GM21381 (cell line): ENCODE data around the gene USP3.

Experiments used
- ATAC-seq: cut with Tn5 transposase; IDR thresholded peaks from one replicate; pipeline ENCODE4 v1.9.1; 2021; ENCODE audit warnings: mild to moderate bottlenecking, moderate library complexity; ENCODE audit not compliant: unreplicated experiment

USP3 gene

DNA sequence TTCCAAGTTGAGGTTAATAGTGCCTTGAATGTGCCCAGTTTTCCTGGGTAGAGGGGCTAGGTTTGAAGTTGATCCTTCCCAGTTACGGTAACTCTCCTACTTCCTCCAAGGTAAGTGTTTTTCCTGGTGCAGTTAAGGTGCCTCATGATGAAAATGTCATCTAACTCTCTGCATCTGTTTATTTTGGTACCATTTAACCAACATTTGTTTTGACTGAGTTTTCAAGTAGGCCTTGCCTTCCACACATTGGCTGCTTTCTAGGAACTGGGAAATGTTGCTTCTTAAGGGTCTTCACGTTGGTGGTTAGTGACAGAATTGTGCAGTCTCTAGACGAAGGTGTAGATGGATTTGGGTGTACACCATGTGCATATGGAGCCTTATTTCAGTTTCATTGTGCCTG lies 31.3 kb downstream of the USP3 start:
- no peak for ATAC-seq

DNA sequence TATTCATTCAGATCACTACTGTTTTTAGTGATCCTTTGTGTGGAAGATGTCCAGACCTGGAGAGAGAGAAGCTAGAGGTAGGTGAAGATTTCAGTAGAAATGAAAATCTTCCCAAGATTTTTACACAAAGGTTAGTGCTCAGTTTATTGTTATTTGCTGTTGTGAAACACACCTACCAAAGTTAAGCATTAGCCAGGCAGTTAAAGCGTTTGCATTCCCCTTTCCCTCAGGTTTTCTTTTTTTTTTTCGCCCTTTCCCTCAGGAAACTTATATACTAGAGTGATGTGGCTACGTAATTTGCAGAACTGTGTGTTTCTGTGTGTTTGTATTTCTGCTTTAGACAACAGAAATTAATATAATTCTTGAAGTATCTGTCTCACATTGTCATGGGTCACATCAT lies 34.5 kb downstream of the USP3 start:
- no peak for ATAC-seq

DNA sequence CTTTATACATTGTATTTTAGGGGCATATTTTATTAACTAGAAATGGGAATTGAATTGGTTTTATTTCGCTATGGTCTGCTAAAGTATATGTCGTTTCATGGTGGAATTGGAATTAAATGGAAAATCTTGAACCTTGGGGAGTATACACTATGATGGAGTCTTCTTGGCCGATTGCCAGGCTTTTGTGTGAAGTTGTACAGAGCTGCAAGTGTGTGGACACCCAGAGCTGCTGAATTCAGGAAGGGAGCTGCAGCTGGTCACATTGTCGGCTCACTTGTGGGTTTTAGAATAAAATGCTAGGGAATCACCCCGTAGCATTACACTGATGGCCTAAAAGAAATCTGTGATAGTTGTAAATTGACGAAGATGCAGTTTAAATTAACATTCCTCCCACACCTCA lies 35.1 kb downstream of the USP3 start:
- no peak for ATAC-seq

DNA sequence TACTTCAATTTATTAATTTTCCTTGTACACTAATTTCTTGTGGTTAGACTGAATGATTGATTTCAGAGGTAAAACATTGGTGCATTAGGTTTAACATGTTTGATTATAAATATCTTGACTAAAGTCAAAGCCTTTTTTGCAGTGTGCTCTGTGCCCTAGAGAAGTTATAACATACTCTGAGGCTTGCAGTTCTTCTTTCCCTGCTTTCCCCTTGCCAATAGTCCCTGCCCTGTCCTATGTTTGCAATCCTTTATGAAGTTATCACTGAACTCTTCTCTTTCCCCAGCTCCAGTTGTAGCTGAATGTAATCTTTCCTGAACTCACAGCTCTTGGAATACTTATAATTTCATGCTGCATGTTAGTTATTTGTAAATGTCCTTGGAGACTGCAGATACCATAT lies 35.6 kb downstream of the USP3 start:
- ATAC-seq = no peak

DNA sequence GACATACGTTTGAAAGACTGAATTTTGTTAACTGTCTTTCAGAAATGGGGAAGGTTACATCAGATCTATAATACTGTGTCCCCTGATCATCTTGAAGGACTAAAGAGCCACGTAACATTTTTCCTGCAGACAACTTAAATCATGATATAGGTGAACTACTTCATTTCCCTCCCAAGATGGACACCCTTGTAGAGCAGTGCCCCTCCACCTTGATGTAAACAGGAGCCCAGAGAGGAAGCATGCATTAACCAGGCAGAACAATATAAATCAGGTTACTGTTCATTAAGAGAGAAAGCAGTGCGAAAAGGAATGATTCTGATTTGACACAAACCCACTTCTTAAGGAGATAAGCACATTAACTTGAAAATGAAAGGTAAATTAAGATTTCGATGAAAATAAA lies 36.1 kb downstream of the USP3 start:
- ATAC-seq = no peak

DNA sequence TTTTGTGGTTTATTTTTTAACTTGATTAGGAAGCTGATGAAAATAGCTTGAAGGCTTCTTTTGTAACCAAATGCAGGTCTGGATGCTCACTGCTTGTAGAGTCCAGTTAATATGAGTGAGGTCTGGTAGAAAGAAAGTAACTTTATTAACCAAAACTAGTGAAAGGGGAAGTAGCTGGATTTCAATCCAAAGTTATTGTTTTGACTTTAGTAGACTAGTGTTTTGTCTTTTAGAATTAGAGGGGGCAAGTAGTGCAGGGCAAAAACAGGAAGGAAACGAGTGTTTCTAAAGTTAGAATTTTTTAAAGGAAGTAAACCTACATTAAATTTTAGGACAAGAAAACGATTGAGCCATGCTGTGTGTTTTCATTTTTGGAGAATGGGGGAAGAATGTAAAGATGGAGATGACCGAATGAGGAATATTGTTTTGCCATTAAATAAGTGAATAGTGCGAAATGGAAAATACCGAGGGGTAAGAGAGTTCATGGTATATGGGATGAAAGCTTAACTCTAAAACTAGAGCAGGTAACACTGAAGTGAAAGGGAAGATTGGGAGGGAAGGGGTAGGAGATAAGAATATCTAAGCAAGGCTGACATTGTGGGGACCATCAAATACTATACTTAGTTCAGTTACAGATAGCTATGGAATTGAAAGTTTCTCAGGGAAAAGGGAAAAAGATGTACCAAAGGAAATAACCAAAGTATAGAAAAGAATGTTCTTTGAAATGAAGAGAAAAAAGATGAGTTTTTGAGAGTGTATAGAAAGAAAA lies 40.0 kb downstream of the USP3 start:
- no peak for ATAC-seq

DNA sequence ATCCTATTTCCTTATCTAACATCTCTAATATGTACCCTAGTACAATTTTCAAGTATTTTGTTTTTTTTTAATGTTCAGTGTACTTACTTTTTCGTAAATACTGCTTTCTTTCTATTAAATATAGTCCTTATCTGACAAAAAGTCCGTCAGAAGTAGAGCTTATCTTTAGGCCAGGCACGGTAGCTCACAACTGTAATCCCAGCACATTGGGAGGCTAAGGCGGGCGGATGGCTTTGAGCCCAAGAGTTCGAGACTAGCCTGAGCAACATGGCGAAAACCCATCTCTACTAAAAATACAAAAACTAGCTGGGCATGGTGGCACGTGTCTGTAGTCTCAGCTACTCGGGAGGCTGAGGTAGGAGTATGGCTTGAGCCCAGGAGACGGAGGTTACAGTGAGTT lies 41.1 kb downstream of the USP3 start:
- ATAC-seq = no peak

DNA sequence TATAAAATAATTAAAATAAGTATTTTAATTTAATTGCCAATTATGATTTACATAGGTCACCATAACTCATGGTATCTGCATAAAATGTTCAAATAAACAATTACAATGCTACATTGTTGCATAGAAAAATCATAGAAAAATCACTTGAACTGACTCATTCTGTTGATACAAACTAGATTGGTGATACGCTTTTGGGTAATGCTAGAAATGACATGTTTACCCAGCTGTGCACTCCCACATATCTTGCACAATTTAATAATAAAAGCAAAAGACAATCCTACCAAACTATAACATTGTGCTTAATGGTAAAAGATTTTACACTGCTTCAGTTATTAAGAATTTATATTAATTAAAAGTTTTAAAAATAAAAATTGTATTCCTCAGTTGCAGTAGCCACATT lies 47.0 kb downstream of the USP3 start:
- ATAC-seq = no peak

DNA sequence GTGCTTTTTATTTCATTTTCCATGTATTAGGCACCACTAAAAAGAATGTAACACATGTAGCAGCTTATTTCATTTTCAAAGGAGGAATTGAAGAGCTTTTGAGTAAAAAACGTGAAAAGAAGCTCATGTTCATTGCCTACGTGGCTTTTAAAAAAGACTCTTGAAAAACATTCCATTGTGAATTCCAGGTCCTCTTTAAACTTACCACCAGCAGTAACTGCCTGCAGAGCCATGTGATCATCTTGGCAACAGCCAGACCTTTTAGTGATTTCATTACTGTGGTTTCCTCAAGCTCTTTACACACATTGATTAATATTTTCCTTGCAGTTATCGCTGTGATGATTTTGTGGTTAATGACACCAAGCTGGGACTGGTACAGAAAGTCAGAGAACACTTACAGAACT lies 49.0 kb downstream of the USP3 start:
- ATAC-seq = no peak

DNA sequence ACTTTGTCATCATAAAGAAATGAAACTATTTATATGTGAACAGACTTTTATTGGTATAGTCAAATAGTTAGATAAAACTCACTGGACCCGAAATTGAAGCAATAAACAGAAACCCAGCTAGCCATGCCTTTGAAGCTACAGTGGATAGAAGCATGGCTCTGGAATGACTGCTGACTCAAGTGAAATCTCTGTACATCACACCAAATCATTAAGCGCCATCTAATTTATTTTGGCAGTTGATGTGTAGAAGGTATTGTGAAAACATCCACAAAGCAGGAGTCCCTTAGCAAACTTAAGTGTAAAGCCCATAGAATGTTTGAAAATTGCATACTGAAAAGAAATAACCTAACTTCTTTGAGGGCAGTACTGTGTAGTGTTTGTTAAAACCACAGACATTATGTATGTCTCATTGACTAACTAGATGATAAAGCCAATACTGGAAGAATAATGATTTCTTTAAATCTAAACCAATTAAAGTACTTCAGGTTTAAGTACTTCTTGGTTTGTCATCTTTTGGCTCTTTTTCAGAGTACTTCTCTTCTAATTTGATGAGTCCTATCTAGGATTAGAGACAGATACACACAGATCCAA lies 50.0 kb downstream of the USP3 start:
- no peak for ATAC-seq

DNA sequence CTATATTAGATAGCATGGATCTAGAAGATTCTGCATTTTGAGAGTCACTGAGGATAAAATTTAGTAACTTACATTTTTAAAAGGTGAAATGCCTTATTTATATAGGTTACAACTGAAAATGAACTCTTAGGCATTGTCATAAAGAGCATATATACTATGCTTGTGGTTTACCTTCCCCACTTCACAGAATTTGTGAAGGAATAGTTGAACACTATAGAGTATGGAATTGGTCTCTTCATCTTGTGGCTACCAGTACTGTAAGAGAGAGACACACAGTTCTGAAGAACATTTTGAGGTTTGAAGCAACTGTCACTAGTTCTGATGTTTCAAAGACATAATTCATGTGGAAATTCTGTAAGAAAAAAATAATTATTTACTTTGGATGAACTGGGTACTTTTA lies 51.1 kb downstream of the USP3 start:
- ATAC-seq = no peak

DNA sequence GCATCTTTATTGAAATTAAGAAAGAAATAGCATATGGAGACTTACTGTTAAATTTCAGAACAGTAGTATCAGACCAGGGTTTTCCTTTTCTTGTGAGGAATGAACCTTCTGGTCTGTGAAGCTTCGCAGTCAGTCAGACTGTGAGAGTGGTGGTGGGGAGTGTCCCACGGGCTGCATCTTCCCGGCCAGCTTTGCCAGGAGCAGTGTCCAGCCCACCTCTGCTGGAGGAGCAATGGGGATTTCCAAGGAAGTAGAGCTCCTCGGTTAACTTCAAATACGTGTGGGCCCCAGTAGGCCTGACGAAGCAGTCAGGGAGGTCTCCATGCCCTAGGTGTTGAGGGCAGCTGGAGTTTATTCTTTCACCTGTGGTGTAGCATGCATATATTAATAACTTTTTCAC lies 51.9 kb downstream of the USP3 start:
- no peak for ATAC-seq

DNA sequence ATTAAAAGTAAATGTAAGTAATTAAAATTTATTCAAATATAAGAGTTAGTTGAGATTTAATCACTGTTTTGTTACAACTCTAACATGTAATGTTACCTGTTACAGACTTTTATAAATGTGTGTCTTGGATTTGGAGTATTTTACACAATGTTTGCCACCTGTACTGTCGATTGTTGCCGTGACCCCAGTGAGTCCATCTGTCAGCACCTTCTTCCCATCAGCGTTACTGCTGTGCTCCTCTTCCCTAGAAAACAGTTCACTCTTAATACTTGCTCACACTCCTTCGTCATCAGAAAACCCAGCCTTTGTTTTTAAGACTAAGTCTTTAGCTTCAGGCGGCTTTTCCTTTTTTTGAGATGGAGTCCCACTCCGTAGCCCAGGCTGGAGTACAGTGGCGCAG lies 52.3 kb downstream of the USP3 start:
- no peak for ATAC-seq

DNA sequence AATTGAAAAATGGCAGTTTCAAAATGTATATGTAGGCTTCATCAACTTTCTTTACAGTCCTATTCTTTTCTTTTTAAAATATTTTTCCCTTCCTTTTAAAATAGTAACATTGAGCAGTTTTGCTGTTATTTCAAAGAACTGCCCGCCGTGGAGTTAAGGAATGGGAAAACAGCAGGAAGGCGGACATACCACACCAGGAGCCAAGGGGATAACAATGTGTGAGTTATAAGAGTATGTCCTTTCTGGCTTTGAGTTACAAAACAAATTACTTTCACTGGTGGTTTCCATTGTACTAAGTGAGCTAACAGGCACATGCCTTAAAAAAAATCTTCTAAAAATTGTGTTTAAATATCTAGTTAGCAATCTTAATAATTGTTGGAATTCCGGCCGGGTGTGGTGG lies 55.4 kb downstream of the USP3 start:
- ATAC-seq = no peak

DNA sequence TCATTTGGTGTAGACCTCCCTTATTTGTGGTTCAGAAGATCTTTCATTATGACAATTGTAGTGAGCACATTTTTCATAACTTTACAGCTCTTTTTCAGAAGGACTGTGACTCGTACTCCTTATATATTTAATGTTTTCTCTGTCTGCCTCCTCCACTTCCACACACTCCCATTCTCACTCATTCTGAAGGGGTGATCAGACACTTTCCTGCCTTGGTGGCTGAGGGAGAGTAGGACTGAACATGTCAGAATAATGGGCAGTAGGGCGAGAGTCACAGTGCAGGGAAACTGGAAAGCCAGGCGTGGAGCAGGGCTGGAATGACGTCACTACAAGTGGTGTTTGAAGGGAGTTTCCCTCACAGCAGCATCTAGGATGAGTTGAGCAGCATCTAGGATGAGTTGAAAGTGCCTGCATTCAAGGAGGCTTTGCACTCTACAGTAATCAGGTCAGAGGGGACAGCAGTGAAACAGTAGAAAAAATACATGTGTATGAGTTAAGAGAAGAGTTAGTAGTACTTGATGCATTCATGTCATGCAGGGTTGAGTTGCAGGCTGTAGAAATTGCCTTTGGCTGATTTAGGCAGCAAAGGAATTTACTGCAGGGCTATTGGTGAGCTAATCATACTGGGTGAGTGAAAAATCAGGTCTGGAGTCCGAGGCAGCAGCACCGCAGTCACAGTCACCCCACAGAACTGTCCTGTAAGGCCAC lies 56.5 kb downstream of the USP3 start:
- no peak for ATAC-seq

DNA sequence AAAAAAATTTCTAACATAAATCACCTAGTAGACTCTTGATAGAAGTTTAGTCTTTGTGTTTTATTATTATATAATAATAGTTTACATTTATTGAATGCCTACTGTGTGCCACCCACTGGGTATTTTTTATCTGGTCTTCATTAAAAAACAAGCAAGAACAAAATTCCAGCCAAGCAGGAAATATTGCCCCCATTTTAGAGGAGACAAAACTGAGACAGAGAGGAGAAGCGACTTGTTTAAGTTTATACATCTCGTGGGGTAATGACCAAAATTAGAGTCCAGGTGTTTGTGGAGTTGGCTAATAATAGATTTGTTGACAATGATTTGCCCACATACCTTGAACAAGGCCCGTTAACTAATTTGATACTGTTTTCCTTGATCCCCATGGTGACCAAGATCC lies 59.7 kb downstream of the USP3 start:
- ATAC-seq = no peak

DNA sequence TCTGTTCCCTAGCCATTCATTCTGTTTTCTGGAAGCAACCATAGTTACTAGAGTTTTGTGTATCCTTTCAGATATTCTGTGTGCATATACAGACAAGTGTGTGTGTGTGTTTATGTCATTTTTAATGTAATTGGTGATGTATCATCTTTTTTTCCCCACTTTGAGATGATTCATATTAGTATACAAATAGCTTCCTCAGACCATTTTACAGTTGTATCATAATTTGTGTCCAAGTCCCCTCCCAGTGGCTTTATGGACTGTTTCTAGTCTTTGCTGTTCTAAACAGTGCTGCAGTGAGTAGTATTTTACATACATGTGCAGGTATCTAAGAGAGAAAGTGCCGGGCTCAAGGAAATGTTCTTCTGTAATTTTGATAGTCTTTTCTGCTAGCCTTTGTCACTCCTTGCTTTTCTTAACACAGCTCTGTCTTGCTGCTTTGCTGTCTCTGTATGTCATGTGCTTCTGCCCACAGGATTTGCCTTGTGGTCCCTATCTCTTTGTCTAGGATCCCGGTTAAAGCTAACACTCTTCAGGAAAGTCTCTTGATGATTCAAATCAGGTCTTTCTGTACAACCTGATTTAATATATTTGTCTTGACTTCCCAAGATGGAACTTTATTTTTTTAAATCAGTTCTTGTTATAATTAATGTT lies 61.3 kb downstream of the USP3 start:
- no peak for ATAC-seq

DNA sequence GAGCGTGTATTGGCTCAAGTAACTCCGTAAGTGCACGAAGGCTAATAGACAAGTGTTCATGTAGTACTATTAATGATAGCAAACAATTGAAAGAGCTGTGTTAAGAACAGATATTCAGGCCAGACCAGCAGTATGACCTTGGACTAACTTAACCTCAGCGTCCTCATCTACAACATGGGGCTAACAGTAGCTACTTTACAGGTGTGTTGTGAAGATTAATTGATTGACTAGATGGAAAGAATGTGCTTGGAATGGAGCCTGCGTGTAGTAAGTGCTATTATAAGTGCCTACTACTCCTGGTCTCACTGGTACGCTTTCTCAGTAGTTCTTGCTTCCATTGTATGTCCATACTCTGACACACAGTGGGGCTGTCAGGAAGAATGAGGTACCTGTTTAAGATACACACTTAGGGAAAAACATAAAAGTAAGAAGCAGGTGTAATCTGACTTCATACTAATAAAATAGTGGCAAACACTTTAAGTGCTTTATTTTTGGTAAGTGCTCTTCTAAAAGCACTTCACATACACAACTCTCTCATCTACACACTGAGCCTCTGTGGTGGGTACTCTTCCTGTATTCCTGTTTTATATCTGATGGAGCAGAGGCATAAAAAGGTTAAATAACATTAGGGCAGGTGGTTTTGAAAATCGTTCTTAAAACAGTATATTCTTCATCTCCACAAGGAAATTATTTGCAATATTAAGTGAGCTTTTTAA lies 68.5 kb downstream of the USP3 start:
- no peak for ATAC-seq

DNA sequence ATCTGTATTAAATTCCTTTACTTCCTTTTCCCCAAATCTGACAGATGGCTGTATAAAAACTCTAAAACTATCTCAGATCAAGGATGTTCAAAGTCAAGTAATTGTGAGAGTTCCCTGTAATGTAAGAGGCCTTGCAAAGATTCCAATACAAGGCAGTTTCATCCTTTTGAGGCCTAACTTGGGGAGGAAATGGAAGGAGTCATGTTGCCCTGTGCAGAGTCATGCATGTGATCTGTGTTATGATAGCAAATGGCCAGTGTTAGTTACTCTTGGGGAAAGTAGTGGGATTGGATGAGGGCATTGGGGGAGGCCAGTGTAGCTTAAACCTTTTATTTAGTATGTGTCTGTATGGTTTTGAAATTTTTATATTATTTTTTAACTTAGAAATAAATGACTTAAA lies 69.1 kb downstream of the USP3 start:
- ATAC-seq = no peak

DNA sequence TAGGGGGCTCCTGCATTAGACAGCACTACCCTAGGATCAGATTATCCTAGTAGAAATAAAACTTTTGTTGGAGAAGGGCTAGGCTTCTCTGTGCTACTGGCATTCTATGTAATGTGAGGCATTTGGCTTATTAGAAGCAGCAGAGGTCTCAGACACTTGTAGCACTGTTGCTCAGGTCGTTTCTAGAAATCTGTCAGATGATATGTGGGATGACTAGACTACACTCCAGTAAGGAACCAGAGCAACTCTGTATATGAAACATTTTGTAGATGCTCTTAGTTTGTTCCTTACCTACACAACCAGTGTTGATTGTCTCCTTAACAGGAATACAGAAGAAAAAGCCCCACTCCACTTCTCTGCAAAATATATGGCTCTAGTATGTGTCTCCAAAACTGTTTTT lies 70.9 kb downstream of the USP3 start:
- no peak for ATAC-seq

DNA sequence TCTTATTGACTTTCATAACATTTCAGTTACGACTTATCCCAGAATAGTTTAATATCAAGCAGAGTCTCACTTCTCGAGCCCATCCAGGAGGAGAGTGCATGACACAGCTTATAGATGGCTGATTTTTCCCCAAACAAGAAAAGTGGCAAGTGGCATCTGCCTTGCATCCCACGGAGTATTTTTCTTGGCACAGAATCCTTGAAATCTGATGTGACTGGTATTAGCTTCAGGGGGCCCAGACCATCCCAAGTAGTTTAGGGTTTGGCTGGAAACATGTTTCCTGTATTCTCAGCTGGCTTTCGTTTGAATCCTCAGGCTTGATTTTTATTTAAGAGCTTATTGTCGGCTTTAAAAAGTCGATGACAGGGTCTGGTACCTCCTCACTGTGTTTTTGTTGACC lies 72.0 kb downstream of the USP3 start:
- ATAC-seq = no peak
